Raji (cell line): Measurements from ENCODE around the gene RAB6B.

Source experiments
- POLR2A ChIP-seq: IDR thresholded peaks from 2 replicates; pipeline ENCODE4 v1.6.1; 2011; ENCODE audit warnings: low read depth, low read length, control low read depth; ENCODE audit not compliant: insufficient read depth

The RAB6B gene

DNA sequence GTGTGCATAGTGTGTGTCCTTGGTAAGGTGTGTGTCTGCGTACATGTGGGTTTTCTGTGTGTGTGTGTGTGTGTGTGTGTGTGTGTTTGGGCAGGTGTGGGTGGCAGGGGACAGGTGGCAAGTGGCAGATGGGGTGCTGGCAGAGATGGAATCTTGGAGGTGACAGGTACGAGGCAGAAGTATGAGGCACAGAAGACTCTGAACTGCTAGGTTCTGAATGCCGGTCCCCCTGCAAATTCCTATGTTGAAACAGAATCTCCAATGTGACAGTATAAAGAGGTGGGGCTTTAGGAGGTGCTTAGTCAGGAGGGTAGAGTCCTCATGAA is 60.3 kb downstream of the RAB6B start:
- TF ChIP-seq POLR2A = no peak

DNA sequence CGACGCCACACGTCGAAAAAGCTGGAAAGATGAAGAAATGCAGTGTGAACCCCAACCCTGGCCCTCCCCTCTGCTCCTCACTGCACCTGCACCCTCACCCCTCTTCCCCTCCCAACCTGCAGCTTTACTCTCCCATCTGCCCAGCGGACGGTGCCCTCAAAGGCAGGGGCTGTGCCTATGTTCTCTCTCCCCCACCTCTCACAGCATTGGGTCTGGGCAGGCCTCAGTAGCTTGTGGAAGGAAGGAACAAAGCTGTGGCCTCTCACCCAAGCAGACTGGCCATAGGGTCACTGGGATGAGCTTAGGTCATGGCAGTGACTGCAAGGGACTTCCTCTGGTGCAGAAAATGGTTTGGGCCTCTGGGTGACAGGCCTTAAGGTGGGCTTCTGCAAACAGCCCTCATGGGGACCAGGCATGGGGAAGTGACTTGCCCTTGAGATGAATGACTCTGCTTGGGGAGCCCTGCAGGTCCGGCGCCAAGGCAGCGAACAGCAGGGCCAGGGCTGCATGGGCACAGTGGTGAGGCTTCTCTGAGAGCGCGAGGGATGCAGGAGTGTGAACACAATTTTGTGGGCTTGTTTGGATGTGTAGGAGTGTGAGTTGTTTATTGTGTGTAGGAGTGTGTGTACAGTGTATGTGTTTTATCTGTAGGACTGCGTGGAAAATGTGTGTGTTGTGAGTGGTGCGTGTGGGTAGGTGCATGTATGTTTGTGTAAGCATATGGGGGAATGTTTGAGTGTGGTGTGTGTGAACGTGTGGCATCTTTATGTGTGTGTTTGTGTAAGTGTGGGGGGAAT is 60.9 kb downstream of the RAB6B start:
- TF ChIP-seq POLR2A = no peak

DNA sequence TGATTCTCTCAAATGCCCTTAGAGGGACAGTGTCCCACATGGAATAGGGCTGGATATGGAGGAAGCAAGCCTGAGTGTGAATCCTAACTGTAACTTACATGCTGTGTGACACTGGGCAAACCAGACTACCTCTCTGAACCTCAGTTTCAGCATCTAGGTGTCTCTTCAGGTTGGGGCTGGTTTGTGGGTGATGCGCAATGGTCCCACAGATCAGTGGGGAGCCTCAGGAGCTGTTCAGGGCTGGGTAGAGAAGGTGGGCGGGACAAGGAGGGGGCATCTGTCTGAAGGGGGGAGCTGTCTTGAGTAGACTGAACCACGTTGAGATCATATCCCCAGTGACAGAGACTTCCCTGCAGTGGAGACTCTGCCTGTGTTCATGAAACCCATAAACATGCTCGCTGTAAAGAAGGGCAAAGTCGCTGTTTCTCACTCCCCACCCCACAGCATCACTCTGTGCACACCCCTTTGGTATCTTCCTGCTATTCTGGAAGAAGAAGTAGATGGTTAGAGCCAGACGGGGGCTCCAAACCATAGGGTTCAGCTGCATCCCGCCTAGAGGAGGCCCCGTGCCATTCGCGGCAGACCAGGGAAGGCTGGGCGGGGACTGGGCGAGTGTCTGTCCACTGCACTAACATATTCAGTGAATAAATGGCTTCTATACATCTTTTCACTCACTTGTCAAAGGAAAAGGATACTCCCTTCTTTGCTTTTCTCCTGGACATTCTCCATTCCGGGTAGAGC is 61.6 kb downstream of the RAB6B start:
- no peak for TF ChIP-seq POLR2A

DNA sequence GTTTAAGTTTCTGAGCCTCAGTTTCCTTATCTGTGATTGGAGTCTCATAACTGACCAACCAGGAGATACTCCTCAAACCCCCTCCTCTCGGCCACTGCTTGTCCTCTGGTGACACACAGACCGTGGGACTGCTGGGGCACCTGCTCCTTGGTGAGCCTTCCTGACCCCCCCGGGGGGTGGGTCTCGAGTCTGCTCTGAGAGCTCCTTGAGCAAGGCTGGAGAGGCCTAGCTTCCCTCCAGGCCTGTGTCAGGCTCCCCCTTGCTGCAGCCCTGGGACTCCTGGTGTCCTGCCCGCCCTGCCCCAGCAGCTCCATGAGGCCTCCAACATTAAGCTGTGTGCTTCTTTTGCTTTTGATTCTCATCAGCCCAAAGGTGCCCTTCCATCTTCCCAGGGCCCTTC is 62.4 kb downstream of the RAB6B start:
- TF ChIP-seq POLR2A = no peak

DNA sequence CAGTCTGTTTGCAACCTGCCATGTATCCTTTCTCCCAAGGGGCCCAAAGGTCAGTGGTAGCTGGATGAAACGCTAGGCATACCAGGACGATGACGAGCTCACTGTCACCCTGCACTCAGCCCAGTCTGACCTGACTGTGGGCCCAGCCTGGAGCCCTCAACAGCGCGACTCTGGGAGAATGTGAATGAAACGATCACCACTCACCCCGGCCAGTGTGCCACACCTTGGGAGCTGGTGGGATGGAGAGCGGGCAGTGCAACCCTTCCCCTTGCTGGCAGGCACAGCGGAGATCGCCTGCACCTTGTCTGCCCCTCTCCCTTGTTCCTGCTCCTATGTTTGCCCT is 62.9 kb downstream of the RAB6B start:
- no peak for TF ChIP-seq POLR2A

DNA sequence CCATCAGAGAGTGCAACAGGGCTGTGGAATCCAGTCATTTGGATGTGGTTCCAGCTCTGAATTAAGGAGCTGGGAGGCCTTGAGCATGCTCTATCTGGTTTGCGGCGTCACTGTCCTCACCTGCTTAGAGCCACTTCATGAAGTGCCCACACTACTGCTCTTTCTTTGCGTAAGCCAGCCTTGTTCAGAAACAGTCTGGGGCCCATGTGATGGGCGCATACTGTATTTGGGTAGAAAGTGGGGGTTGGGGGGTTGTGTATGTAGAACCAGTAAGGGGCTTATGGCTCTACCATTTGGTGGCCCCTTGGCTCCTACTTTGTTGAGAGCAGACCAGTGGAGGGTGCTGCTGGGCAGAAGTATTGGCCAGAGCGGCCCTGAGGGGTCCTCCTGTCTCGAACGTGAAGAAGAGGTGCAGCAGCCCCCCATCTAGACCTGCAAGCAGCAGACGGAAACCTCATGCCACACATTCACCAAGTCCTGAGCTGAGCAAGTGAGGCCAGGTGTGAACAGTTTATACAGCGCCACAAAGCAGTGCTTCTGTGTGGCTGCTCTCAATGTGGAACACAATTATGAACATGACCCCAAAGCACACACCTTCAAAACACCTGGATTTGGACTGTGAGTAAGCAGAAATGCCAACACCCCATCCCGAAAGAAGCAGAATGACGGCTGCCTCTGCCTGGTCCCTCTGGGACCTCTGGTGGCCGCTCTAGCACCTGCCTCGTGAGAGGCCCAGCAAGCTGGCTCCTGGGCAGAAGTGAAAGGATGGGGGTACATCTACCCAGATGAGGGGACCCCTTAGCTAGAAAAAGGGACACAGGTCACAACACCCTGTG is 63.5 kb downstream of the RAB6B start:
- TF ChIP-seq POLR2A = no peak

DNA sequence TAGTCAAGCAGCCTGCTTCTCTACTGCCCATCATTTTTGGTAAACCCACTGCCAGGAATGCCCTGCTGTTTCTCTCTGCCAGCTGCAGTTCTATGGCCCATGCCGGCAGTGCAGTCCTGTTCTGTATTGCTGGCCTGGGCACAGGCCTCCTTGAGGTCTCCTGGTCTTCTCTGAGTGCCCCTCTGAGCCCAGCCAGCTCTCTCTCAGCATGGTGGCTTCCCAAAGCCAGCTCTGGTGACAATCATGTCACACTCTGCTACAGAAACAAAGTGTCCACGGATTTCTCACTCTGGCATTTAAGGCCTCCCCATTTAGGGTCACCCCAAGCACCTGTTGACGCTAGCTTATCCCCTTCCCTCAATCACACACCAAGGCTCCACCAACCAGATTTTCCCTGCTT is 65.6 kb downstream of the RAB6B start:
- TF ChIP-seq POLR2A = no peak

DNA sequence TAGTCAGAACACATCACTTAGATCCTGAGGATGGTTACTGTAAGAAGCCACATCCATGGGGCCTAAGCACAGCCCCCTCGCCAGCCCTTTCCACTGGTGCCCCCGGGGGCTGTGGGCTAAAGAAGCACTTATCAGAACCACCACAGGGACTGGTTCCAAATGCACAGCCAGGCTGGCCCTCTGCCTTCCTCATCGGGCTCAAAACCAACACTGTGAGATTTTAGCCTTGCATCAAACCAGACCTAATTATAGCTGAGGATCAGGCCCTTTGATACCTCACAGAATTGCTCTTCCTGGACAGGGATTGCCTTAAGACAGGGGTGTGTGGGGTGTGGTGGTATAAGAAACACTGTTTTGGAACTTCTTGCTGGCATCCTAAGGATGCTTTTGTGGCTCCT is 66.4 kb downstream of the RAB6B start:
- TF ChIP-seq POLR2A = no peak

DNA sequence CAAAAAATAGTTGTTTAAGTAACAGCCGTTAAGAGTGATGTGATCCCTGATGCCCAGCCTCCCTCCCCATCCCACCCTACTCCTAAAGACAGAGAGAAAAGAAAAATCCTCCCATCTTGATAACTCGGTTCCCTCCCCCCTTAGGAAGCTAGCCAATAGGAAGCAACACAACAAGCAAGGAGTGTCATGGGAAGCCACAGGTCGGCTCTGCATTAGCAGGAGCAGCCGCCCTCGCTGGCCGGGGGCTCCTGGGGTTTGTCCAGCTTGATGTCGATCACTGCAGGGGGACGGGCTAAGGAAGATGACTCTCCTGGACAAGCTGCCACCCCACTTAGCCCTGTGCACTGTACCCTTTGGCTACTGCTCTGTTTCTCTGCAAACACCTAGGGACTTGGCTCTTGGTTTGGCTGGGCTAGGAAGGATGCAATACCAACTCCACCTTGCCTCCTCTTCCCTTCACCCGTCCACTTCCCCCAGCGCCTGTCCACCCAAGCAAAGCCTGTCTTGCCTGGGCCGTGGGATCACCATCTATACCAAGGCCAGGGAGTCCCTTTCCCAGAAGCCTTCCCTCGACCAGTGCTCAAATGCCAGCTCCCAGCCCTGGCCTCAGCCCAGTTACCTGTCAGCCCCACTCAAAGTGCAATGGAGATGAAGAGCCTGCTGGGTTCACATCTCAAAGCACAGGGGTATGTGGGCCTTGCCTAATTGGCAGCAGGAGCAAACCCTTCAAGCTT is 66.9 kb downstream of the RAB6B start:
- no peak for TF ChIP-seq POLR2A

DNA sequence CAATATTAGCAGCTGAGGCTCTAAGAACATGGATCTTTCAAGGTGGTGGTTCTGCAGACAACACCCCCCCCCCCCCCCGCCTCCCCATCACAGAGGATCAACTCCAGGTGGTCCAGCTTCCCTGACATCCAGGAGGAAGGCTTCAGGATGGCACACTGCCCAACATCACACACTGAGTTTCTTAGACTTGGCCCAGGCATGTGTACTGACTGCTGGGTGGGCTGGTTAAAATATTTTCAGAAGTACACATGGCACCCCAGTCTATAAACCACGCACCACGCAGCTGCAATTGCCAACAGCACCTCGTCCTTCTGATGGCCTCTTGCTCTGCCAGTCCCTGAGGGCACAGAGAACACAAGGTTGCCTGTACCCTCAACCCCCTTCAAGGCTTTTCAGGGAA is 68.0 kb downstream of the RAB6B start:
- TF ChIP-seq POLR2A = no peak

DNA sequence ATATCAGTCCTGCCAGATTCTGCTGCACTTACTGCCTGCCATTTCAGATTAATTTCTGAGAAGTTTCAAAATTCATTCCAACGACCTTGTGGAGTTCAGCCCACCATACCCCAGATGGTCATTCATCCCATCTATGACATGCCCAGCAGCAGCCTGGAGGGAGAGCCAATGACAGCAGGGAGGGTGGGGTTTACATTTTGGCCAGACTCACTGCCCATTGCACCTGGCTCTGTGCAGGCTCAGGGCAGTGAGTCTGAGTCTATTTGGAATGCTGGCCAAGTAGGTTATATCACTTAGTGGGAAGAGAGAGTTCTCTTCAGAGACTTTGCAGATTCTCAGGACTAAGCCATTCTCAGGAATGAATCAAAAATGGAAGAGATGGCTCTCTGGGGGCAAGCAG is 68.5 kb downstream of the RAB6B start:
- TF ChIP-seq POLR2A = no peak

DNA sequence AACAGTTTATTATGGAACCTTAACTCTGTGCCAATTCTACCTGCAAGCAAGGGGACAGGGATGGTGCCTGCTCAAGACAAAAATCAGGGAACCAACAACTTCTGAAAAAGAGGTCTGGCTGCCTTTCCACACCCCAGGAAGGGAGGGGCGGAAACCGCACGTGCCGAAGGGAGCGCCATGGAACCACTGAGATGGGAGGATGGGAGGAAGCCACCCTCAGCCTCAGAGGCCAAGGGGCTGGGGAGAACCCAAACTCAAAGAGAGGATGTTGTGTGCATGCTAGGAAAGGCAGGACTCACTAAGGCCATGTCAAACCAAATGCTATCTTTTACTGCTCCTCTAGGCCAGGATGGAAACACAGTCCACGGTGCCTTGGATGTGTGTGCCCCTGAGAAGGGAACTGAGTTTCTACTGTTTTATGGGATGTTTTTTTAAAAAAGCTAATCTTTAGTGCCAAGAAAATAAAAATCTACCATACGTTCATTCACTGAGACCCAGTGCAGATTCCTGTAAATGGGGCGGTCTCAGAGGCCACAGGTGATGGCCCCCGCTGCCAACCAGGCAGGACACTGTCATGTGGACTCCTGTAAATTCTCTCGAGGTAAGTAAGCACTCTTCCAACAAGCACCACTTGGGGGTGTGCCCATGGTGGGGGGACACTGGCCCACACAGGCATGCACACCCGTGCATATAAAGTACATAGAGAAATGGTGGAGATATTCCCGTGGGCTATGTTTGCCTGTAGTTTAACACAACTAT is 69.5 kb downstream of the RAB6B start:
- no peak for TF ChIP-seq POLR2A

DNA sequence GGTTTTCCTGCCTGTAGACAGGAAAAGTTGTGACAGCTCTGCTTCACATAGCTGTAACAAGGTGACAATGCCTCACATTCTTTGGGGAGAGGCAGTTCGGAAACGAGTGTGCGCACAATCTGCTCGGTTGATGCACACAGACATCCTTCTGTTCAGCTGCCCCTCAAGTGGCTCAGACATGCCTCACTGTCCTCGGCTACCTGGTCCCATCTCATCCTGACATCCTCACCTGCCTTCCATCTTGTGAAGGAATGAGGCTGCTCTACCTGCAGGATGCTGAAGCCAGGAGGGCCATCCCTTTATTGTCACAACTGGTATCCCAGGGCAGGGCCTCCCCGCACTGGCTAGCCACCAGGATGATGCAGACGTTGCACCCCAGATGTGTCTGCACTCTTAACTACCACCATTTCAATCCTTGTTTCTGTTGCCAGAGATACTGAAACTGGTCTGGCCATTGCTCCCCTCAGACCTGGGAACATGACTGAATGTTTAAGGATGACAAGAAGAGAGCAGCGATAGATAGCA is 70.7 kb downstream of the RAB6B start:
- TF ChIP-seq POLR2A = no peak

DNA sequence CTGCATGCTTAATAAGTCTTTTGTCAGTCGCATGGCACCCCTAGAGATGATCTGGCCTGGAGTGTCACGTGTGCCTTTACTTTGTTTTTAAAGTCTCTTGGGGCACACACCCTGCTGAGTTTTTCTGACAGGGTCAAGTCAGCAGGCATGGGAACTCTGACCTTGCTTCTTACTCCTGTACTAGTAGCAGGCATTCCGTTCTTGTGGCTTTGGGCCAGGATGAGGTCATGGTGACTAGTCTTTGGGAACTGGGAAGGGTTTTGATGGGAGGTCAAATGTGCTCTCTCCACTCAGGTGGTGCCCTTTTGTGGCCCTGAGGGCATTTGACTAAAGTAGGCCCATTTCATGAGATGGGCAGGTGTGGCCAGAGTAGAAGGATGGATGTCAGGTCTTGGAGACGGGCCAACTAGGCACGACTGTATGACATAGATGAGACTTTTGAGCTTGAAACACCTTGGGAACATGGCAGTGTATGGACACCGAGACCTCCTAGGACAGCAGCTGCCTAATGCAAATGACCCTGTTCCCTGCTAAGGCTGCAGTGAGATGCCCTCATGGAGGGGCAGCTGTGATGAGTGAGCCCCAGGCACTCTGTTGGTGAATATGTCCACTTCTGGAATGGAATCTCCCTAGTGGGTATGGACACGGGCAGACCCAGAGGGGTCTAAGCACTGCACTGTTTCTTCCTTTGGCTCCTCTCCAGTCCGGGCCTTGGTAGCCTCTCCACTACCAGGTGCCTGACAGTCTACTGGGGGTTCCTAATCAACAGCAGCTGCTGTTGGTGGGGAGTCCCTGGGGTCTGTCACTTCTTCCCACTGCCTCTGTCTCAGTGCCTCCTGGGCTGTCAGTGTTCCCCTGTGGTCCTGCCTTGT is 73.7 kb downstream of the RAB6B start:
- TF ChIP-seq POLR2A = no peak
